IPS DF 4.7 (cell line): Measurements from ENCODE around the gene FRMD3.

Experiments
- DNase-seq: peaks from one replicate; pipeline ENCODE4 v3.0.0-alpha.2; 2013; ENCODE audit warnings: low spot score; ENCODE audit errors: extremely low read depth

Gene FRMD3

DNA sequence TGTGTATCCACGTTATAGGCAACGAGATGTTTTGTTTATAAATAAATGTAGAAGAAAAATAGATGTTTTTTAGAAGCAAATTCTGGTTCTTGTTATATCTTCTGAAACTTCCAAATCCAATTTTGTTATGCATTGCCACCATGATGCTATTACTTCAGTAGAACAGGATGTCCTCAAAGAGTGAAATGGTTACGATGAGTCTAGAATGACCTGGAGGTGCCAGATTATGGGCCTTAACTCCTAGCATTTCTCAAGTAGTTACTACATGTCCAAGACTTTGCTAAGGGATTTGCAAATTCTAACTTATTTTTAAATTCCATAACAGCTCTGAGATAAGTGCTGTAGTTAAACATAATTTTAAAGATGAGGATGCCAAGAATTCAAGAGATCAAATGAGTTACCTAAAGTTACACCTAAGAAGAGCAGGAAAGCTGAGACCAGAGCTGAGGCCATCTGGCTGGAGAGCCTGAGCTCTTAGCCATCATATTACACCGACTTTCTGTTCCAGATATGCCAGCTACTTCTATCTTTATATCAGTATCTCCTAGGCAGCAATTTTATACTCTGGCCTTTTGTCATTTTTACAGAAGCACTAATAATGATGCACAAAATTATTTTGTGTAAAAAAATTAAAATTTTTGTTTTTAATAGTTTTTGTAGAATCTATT lies 302.0 kb downstream of the FRMD3 start:
- DNase-seq: no peak

DNA sequence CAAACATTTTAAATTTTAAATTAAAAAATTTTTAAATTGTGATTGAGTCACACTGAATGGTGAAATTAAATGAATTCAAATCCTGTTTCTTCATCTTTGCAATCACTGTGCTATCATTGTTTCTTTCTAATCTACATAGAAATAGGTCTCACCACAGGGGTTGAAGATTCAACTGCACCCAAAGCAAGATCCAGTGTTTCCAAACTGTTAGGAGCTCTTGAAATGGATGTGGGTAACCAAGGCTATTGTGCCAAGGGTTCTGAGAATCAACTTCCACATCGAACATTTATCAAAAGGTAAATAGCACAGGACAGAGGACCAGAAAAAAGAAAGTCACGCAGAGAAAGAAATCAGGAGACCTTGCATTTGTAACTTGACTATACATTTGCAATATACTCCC lies 302.7 kb downstream of the FRMD3 start:
- DNase-seq: no peak

DNA sequence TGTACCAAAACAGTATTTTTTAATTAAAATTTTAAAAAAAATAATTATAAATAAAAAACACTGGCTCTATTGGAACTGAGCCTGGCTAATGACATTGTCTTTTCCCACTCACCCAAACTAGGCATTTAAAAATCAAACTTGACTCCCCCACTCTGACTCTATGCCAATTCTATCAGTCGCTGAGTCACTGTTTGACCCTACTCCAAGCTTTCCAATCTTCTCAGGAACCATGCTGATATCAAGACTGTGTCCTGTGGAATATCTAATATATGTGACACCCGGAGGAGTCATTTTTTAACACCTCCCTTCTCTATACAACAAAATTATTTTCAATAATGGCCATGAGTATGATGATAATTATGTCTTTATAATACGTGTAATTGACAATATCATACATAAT lies 303.7 kb downstream of the FRMD3 start:
- DNase-seq: no peak

DNA sequence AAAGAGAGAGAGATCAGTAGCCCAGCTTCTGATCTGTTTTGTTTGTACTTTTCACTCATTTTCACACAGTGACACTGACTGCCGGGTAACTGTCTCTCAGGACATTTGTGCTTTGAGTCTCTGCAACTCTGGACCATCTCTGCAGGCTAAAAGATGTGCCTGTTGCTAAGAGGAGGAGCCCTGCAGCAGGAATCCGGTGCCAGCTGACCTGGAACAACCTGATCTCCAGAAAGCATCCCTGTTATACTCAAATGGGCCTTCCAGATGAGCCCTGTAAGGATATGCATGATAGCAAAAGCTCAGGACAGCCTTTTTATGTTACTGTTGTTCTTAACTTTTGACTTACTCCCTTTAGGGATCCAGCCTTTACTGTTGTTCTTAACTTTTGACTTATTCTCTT lies 304.6 kb downstream of the FRMD3 start:
- no peak for DNase-seq

DNA sequence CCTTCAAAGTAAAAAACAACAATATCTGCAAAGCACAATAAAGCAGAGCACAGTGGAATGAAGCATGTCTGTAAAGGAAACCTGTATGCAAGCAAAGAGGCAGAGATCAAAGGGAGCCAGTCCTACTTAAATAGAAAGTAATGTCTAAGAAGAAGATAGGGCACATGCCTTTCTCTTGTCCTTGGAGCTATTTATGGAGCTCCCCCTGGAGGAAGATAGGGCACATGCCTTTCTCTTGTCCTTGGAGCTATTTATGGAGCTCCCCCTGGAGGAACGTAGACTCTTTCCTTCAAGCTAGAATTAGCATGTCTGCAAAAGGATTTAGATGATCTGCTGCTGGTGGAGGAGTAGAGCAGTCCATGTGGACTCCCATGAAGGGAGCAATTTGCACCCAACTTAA lies 307.2 kb downstream of the FRMD3 start:
- no peak for DNase-seq

DNA sequence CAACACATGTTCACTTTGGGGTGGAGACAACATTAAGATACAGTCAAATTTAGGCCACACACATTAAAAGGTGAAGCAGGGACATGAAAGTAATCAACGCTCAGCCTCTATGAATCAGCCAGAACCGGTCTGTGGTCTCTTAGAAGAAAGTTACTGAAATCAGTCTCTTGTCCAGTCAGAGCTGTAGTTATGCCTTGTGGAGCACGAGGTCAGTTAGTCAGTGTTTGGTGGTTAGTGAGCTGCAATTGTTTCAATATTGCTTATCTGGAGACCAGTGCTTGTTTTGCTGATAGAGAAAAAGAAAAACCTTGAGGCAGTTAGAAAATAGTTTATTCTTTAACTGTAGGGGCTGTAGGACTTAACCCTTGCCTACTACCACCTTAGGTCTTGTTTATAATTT lies 317.5 kb downstream of the FRMD3 start:
- DNase-seq: no peak

DNA sequence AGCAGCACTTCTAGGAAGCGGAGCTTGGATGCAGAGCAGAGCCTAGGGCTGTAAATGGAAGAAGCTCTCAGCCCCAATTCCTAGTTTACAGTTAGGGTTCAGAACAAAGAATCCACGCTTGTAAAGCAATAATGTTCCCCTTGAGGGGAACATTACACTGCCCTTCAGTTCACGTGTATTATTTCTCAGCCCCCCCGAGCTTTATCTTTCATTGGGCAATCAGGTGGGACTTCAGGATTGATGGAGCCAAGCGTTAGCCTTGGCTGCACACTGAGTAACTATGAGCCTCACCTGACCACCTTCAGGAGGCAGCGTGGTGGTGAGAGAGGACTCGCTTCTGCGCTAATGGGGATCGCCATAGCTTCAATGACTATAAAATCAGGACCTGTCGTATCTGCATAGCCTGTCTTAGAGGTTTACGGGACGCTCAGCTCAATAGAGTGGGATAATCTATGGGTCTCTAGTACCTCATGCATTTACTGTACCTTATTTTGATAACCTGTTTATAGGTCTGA lies 318.2 kb downstream of the FRMD3 start:
- no peak for DNase-seq

DNA sequence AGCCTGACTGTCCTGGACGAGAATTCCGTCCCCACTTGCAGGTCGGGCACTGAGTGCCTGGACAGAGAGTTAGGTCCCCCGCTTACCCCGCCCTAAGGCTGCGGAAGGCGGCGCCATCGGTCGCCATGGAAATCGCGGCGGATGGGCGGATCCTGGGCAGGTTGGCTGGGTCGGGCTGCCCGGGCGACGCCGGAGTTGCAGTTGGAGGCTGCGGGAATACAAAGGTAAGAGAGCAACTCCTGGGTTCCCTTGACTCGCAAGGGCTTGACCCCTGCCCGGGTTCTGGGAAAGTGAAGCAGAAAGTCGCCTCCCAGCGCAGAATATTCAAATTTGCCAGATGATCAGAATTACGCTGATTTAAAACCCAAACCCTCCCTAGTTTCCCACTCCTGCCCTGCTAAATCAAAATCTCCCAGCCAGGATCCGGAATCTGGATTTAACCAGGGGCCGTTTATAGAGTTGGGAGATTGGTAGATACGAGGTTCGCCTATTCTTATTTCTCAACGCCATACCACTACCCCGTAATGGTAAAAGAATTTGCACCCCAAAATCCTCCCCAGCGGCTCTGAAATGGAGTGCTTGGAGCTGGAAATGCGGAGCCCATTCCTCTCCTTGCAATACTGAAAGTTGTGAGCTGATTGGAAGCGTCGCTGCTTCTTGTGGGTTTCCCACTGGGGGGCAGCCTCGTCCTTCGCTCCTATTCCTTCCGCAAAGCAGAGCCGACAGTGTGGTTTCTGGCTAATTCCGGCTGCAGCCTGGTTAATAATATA lies 318.9 kb downstream of the FRMD3 start:
- DNase-seq: no peak

DNA sequence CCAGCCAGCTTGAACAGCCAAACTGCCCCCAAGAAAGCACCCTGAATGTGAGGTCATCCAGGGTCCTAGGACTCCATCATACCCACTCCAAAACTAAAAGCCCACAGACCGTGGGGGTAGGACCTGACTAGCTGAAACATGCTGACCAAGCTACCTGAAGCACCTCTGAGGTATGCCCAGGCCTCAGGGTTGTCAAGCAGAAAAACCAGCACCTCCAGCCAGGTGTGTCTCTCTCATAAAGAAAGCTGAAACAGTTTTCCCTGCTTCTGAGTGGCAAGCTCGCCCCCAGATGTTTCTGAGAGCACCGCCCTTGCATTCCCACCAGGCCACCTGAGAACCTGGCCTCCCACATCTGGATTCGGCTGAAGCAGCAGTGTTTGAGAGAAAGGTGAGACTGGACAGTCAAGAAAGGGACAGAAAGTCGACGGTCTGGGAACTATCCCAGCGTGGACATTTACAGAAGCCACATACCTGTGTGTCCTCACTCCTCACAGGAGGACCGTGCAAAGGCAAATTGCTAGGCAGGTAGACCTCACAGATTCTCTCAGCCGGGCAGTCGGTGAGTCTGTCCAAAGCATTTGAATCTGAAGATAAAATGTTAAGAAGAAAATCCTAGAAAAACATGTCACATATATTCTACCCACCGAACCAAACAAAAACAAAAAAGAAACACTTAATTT lies 319.6 kb downstream of the FRMD3 start:
- DNase-seq: no peak

DNA sequence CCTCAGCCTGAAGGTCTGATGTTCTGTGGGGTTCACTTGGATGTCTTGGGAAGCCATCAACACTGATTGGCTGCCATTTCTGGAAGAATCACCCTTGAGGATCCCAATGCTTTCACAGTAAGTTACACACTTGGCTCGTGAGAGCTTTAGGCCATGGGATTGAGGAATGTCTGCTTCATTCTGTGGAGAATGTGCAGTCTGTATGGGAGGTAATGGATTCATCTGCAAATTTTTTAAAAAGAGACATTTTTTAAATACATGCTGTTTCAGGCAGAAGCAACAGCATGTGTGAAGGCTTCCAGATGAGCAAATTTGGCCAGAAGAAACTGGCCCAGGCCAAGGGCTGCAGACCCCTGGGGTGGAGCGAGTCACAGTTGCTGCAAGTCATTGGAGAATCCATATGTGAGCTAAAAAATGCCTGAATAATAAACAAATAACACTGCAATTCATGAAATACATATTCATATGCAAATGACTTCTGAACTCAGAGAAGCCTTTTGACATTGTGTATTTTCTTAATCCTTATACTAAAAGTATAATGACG lies 328.9 kb downstream of the FRMD3 start:
- DNase-seq: no peak

DNA sequence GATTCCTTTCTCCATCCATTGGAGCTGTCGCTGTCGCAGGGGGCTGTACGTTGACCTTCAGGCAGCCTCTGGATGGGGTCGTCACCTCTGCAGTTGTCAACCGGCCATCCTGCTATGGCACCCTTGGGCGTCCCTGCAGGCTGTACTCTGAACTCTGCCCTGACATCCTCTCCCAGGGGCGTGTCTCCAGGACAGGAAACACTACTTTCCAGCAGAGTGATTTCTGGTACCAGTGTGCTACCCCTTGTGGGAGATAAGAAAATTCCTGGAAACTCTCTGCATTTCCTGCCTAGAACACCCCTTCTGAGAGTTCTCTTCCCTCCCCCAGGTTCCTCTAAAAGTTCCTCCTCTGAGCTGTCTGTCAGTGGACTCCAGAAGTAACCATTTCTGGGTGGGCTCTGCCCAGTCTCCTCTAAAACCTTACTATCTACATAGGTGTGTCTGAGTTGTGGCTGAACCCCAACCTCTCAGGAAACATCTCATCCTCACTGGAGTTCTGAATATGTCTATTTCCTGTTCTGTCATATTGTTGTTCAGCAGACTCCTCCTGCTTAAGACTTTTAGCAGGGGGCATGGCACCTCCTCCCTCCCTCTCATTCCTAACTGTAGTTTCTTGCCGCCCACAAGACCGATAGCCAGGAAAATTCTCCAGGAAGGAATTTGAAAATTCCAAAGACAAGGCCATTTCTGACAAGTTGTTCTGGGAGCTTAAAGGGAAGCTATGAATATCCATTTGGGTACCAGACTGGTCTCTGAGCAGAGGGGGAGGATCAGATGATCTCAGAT lies 329.9 kb downstream of the FRMD3 start:
- no peak for DNase-seq

DNA sequence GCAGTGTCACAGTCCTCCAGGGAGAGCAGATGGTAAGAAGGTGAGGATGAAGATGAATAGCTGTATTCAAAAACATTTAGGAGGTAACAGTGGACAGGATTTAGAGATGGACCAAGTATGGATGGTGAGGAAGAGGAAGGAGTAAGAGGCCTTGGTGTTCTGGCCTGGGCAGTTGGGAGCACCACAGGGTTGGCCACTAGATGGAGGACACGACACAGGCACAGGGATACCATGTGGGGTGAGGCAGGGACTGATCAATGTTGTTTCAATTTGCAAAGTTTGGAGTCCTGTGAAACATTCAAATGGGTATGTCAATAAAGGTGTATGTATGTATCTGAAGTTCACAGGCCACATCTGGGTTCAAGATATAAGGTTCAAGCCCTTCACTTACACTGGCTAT lies 334.2 kb downstream of the FRMD3 start:
- DNase-seq: no peak

DNA sequence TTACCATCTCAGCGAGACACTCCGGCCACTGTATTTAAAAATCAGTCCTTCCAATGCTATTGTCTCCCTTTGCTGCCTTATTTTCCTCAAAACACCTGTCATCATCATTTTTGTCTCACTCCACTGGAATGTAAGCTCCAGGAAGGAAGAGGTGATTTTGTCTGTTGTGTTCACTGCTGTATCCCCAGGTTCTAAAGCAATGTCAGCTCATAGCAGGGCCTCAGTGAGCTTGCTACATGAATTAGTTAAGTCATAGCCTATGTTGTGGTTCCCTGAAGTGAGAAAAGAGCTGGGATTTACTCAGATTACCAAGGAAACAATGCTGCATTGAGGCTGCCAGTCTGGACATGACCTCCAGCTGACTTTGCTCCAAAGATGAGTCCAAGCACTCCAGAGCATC lies 337.7 kb downstream of the FRMD3 start:
- no peak for DNase-seq

DNA sequence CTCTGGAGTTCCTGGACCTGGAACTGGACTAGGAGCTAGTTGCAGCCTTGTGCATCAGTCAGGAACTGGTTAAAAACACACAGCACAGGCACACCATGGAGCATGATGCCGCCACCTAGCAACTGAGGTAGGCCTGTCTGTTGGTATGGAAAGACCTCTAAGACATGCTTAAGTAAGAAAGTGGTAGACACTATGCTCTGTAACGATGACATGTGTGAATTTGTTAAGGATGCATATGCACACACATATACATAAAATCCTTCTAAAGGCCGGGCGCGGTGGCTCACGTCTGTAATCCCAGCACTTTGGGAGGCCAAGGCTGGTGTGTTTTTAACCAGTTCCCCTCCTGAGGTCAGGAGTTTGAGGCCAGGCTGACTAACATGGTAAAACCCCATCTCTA lies 338.4 kb downstream of the FRMD3 start:
- DNase-seq: no peak

DNA sequence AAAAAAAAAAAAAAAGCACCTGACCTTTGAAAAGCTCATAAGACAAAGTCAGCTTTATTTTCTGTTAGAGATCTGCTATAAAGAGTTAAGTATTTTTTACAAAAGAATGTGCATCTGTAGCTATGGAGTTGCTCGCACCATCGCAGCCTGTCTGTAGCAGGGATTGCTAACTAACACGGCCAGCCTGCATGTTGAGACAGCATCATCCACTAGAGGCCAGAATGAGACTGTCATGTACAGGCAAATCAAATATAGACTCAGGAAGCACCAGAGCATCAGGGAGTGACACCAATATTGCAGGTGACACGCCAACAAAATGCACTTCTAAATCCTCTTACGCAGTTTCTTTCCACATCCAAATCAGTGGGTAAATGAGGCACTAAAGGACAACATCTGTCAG lies 339.0 kb downstream of the FRMD3 start:
- no peak for DNase-seq

DNA sequence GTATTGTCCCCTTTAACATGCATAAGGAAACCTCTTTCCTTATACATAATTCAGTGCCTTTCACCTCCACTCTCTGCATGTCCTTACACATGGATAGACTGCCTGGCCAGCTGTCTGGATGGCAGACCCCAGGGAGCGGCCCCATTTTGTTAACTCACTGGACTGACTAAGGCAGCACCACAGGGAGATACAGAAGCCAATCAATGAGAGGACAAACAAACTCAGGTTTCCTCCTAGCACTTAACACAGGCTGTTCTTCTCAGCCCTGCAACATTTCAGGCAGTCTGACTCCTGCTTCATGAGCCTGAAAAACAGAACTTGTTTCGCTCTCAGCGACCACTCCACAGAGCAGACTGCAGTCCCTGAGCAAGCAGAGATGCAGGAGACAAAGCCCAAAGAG lies 339.8 kb downstream of the FRMD3 start:
- no peak for DNase-seq

DNA sequence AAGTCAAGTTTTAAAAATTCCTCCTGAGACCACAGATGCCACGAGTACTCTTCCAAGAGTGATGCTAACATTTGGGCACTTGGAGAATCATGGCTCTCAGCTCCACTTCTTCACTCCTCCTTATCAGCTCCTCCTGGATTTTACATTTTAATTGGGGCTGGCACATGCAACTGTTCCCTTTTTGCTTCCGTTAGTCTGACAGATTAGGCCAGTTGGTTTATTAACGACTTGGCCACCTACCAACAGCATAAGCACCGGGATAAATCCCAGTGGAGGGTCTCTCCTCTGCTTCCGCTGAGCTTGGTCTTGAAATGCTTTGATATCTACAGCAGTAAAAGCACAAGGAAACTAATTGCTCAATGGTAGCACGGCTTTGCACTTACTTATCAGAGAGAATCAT lies 340.6 kb downstream of the FRMD3 start:
- no peak for DNase-seq

DNA sequence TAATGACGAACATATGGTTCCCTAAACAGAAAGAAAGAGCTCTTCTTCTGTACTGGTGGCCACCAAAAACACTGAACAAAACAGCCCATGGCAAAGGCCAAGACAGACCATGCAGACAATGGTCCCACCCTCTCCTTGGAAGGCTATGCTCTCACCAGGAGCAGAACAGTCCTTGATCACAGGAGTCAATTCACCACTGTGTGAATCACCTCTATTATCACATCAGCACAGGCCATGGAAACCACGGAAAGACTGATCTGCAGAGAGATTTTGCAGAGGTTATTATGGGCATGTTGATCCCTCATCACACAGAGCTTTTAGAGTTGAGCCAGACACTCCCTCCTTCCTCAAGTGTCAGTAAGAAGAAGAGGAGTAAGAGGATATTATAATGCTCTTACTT lies 341.3 kb downstream of the FRMD3 start:
- no peak for DNase-seq
